Stimulated activated CD4-positive, alpha-beta T cell treated with anti-CD3 and anti-CD28 coated beads, TNF-alpha, amount 100 ng/mL, for 24 hours (primary cell): Measurements from ENCODE around the gene FERMT2.
"Not testable (repeated sequence)": the region's sequence is repeated elsewhere in the genome, so short reads cannot be mapped to it uniquely, and the experiment has no call there.

Source experiments
- DNase-seq, 3 experiments: peaks; one replicate each; pipeline ENCODE4 v3.0.0-alpha.2; 2020; ENCODE audit warnings: low read depth in 3 of 3

FERMT2 gene

GRCh38 chr14:52900731-52901130 is 50.1 kb downstream of the FERMT2 start:
- no peak for DNase-seq

- no peak for DNase-seq
Observed at GRCh38 chr14:52898496-52898895, 52.4 kb downstream of the FERMT2 start.

DNA sequence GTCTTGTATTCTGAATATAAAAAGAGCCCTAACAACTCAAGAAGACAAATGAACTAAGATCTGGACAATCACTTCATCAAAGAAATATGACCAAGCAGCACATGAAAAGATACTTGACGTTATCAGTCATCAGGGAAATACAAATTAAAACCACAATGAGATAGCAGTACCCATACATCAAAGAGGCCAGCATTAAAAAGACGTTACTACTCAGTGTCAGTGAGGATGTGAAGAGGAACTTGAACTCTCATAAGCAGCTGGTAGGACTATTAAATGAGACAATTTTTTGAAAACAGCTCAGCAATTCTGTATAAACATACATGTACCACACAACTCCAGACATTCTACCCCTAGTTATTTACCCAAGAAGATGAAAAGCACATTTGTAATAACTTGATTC is 55.9 kb downstream of the FERMT2 start:
- no peak for DNase-seq

DNA sequence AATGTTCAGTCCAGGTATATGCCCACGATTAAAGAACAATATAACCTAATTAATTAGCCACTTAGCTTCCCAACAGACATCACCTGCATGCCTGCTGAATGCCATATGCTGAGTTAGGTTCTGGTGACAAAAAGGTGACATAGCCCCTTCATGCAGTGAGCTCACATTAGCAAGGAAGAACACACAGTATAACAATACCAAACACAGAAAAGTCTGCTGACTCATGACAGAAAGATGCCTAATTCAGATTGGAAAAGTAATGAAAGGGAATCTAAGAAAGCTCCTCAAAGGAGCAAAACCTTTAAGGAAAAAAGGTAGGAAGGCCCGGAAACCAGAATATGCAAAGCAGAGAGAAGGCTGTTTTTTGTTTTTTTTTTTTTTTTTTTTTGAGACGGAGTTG is 59.0 kb downstream of the FERMT2 start:
- no peak for DNase-seq

GRCh38 chr14:52888839-52889838 is 61.7 kb downstream of the FERMT2 start:
- no peak for DNase-seq

DNA sequence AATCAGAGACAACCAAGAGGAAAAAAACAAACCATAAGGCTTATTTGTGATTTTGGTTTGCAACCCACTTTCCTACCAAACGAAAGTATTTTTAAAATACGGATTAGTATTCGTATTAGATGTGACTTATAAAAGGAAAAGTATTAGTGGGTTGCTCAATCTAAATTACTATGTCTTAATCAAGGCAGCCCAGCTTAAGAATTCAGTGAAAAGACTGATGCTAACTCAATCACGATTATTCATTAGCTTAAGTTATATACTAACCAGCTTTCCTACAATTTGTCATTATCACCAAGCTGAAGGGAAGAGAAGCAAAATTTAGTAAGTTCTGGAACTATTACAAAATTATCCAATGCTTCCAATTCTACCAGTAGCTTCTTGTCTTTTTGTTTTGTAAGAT is 62.7 kb downstream of the FERMT2 start:
- no peak for DNase-seq

GRCh38 chr14:52885230-52885629 is 65.6 kb downstream of the FERMT2 start:
- no peak for DNase-seq

- DNase-seq: no peak
Observed at GRCh38 chr14:52883658-52884057, 67.2 kb downstream of the FERMT2 start.

GRCh38 chr14:52882824-52883223 is 68.0 kb downstream of the FERMT2 start:
- no peak for DNase-seq

GRCh38 chr14:52879958-52880357 is 70.9 kb downstream of the FERMT2 start:
- DNase-seq: no peak

DNA sequence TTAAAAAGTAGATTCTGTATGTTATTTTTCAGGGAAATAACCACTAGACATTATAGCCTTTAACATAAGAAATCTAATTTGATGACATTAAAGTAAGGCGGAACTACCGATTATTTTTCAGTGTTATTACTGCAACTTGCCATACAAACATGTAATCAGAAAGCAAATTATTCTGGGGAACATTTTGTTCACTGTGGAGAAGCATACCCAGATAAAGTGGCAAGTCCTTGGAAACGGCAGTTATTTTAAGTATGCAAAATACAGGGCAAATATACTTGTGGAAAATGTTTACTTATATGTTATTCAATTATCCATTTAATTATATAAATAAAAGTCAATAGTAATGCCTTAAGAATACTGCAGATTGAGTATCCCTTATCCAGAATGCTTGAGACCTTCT is 71.9 kb downstream of the FERMT2 start:
- DNase-seq: no peak

DNA sequence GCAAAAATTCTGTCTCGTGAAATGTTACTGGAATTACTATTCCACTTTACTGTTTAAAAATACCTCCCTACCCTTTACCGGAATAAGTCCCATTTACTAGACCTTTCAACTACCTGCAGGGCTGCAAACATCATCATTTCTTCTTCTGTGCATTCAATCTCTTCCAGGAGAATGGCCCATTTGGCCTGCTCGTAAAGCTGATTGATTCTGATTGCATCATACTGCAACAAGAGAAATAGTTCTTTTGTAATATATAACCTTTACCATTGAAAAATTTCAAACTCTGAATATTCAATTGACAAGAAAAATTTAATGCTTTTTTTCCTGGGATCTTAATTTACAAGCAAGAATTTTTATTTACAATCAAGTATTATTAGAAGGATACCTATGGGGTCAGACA is 72.4 kb downstream of the FERMT2 start:
- no peak for DNase-seq

DNA sequence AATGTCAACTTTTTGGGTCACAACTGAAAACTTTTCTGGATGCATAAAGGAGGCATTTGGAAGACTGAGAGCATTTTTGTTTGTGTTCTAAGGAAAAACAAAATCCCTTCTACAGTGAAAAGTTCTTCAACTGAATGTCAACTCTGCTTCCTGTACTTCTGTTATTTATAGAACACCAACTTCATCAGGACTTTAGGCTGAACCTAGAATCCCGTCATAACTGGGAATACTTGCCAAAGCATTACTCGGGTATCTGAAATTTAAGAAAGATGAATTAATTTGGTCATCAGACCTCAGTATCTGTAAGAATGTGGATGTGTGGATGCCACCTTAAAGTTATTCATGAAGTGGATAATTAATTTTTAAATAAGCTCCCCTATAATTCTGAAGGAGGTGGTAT is 73.2 kb downstream of the FERMT2 start:
- no peak for DNase-seq

DNA sequence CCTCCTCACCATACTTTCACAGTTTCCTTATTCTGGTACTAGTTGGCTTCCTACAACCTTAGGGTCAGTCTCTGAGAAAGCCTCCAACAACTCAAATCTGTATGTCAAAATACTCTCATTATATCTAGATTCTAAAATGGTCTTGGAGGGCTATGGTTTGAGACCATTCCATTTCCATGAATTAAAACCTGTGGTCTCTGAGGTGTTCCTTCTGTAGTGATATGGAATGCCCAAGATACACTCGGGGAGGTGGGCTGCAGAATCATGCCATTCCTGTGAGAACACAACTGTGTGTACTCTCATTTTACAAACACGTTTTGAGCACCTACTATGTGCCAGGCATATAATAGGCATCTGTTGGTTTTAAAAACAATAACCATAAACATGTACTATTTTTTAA is 74.0 kb downstream of the FERMT2 start:
- DNase-seq: no peak

DNA sequence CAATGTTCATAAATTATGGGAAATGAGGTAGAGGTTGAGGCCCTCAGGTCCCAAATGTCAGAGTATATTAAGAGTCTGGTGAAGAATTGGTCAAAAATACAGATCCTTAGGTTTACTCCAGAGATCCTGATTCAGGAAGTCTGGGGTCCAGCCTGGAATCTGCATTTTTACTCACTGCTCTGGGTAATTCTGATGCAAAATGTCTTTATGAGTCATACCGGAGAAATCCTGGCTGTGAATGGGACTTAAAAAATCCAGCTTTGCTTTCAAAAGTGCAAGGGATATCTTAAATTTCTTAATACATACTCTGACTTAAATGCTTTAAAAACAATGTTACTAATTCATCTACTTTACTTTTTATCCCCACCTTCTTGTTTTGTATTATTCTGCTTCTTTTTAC is 74.5 kb downstream of the FERMT2 start:
- DNase-seq: no peak

DNA sequence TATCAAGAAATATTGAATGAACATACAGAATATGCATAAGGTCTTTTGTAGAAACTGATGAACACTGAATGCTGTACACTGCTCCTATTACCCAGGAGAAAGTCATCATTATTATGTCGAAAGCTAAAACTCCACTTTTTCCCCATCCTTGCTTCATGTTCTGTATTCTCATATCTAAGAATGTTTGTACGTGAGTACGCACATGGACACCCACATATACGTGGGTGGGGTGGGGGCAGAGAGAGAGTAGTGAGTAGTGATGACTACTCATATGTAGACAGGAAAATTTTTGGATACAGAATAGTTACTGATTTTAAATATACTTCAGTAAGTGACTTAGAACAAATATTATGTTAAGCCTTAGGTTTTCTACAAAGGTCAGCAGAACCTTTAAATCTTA is 75.1 kb downstream of the FERMT2 start:
- DNase-seq: no peak

DNA sequence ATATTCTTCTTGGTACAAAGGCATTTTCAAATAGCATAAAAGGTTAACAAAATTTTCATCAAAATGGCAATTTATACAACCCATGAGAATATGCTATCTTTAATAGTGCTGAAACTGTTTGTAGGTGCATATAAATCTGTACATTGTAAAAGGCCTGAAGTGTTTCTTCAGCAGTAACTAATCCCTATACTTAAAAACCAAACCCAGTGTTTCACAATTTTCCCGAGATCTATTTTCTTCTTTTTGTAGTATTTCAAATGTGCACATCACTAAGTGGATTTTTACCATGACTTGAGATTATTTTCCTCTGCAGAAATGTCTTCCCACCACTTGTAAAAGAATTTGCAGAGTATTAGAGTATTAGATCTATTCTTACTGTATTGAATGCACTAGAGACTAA is 76.5 kb downstream of the FERMT2 start:
- no peak for DNase-seq

DNA sequence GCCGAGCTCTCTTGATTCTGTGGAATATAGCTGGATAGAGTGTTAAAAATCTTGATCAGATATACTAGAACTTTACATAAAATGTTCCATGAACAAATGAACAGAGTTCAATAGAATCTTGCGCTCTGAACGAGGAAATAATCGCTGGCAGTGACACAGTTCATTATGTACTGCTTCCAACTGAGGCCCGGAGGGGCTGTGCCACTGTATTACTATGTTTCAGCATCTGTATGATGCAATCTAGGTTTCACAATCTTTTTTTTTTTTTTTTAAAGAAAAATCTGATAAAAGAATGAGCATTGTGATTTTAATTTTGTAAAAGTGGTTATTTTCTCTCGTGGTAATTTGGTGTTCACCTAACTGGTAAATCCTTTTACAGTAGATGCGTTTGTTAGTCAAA is 77.2 kb downstream of the FERMT2 start:
- no peak for DNase-seq

DNA sequence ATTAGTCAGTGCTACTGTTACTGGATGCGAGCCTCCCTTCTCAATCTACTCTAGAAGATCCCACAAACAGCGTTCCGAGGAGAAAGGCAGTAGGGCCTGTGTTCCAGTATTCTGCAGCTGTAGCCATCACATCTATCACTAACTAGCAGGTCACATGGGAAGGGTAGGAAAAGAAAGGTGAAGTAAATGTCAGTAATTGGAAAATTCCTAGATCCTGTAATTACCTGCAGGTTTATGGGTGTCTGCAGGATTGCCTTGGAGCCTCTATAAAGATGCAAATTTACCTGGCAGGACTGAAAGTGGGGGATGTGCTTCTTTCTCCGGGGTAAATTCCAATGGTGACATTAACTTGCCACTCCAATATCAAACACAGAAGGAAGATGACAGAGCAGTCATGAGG is 77.8 kb downstream of the FERMT2 start:
- DNase-seq: no peak

DNA sequence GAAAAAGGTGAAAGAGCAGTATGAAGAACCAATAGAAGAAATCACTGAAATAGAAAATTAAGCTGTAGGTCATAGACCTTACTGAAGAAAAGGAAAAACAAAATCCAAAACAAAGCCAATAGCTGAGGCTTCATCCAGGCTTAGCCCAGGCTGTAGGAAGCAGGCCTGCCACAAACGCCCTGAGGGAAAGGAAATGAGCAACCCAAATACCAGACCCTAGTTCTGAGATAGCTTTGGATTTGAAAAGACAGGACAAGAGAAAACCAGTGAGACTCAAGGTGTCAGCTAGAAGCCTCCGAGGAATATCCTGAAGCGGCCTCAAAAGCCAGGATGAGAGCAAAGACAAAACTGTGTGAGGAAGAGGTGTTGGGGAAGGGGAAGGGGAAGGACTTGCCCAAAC is 79.2 kb downstream of the FERMT2 start:
- DNase-seq: no peak

DNA sequence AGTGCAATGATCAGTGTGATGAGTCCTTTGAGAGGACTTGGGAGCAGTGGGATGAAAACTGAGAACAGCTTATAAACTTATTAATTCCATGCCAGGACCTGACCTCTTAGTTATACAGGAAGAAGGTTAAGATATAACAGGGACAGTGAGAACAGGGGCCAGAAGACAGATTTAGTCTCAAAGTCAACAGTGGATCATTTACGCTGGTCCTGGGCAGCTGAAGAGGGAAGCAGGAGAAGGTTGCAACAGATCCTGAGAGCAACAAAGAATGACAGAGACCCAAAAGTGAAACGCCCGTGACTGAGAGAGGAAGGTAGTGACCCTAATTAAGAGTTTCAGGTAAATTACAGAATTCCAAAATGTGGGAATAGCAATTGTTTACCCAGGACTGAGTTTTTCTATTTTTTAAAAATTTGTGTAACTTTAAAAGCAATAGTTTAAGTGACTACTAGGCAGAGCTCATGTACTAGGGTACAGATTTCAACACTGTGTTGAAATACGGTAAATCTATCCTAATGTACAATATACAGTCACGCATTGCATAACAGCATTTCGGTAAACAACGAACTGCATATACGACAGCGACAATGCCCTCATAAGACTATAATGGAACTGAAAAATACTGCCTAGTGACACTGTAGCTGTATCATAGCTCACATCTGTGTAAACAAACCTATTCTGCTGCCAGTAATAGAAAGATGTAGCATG is 81.8 kb downstream of the FERMT2 start:
- DNase-seq: no peak

- not testable (repeated sequence) for DNase-seq
Observed at GRCh38 chr14:52864893-52865292, 86.0 kb downstream of the FERMT2 start.

DNA sequence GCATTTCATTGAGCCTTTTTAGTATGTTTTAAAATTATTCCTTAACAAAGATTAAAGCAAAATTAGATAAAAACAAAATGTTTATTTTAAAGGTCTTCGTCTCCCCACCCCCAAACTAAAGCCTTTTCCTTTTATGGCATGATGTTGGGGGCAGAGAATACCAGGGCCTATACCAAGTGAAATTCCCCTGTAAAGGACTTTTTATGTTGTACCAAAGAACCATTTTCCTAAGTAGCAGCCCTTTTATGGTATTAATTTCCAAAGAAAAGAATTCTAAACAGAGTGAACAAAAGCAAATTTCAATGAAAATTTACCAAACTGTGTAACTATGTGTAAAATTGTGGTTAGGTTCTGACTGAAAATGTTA is 87.5 kb downstream of the FERMT2 start:
- no peak for DNase-seq
